CD4-positive, alpha-beta T cell (primary cell): ENCODE results near the gene NCAPG2. TPM values are rescaled to one million over a fixed set of nuclear protein-coding genes. Genes with fewer than 3 reads are reported as not detected.

ENCODE experiments used
- ATAC-seq: fragments of 200-7000 bp; cut with Tn5 transposase; one replicate; pipeline ENCODE4 v1.10.0; 2022; ENCODE audit warnings: mild to moderate bottlenecking; ENCODE audit not compliant: poor library complexity
- CTCF ChIA-PET: fragments of 350-600 bp; sonication (Branson Sonifier 250); formaldehyde crosslinking; loops from one replicate; lab custom pipeline; 2021; ENCODE audit warnings: antibody characterized with exemption, inconsistent platforms; lab: Charles Lee
- POLR2A ChIA-PET: fragments of 350-600 bp; sonication (Branson Sonifier 250); formaldehyde crosslinking; loops from one replicate; lab custom pipeline; 2021; ENCODE audit warnings: antibody characterized with exemption, inconsistent platforms; lab: Charles Lee
- DNase-seq, 14 experiments: peaks; one replicate each; pipeline ENCODE4 v3.0.0-alpha.2; 2013 to 2020; ENCODE audit warnings: mixed read lengths in 2 of 14
- H3K27ac ChIP-seq, 2 donors: one replicate each; pipeline versions ENCODE4 v1.5.1 to v1.7.0; 2013; ENCODE audit warnings: low read length in 2 of 2, low read depth in 1 of 2, mild to moderate bottlenecking in 1 of 2
- H3K27me3 ChIP-seq, 2 experiments: 1 replicate in 1 of 2; 2 replicates in 1 of 2; pipeline versions ENCODE4 v1.6.1 to v1.7.0; 2013; ENCODE audit warnings: low read length in 2 of 2, control low read depth in 1 of 2, mild to moderate bottlenecking in 1 of 2, moderate library complexity in 1 of 2; ENCODE audit not compliant: insufficient read depth in 2 of 2, control insufficient read depth in 1 of 2
- H3K36me3 ChIP-seq: one replicate; pipeline ENCODE4 v1.6.1; 2013; ENCODE audit warnings: low read length, control low read depth; ENCODE audit not compliant: insufficient read depth
- H3K4me1 ChIP-seq: one replicate; pipeline ENCODE4 v1.6.1; 2013; ENCODE audit warnings: low read length, control low read depth; ENCODE audit not compliant: insufficient read depth
- H3K4me3 ChIP-seq: one replicate; pipeline ENCODE4 v1.5.1; 2013; ENCODE audit warnings: mild to moderate bottlenecking, low read length, moderate library complexity
- H3K9me3 ChIP-seq, 2 experiments: 1 replicate in 1 of 2; 2 replicates in 1 of 2; pipeline versions ENCODE4 v1.6.1 to v1.7.0; 2013; ENCODE audit warnings: low read length in 2 of 2, mild to moderate bottlenecking in 2 of 2, control low read depth in 1 of 2, moderate library complexity in 1 of 2; ENCODE audit not compliant: control insufficient read depth in 1 of 2, insufficient read depth in 1 of 2
- H3K27ac Mint-ChIP-seq: one replicate; pipeline ENCODE4 v1.8.0; 2020; ENCODE audit warnings: mixed read lengths
- H3K27me3 Mint-ChIP-seq: one replicate; pipeline ENCODE4 v1.8.0; 2021; ENCODE audit warnings: mixed read lengths
- H3K36me3 Mint-ChIP-seq: one replicate; pipeline ENCODE4 v1.8.0; 2021; ENCODE audit warnings: low read depth, mixed read lengths
- H3K4me1 Mint-ChIP-seq: one replicate; pipeline ENCODE4 v1.8.0; 2021; ENCODE audit warnings: low read depth, mixed read lengths
- H3K4me3 Mint-ChIP-seq: one replicate; pipeline ENCODE4 v1.8.0; 2020; ENCODE audit warnings: mild to moderate bottlenecking, mixed read lengths
- H3K9me3 Mint-ChIP-seq: one replicate; pipeline ENCODE4 v1.8.0; 2020; ENCODE audit warnings: mixed read lengths
- intact Hi-C, 2 experiments: fragments of 100-400 bp; cut with DNase I in 1 of 2; cut with micrococcal nuclease in 1 of 2; formaldehyde crosslinking; loops; one replicate each; pipeline versions ENCODE4 v1.15.1 to v1.9.0; 2023 to 2025; cut with DNase I, micrococcal nuclease
- total RNA-seq, 174 experiments: library from RNA in 2 of 174; stranded (reverse) in 2 of 174; gene quantifications; one replicate each; pipeline ENCODE4 v1.2.3 and lab custom pipeline; 2021 to 2026
- TF ChIP-seq, protein P1 (sequence below): fragments of 200-600 bp; IDR thresholded peaks from one replicate; pipeline ENCODE4 v1.8.0; 2022; ENCODE audit warnings: antibody characterized with exemption, mild to moderate bottlenecking

The NCAPG2 gene
- total RNA-seq, 2 experiments from 2014 or later = 9.9 to 11.8 TPM

DNA sequence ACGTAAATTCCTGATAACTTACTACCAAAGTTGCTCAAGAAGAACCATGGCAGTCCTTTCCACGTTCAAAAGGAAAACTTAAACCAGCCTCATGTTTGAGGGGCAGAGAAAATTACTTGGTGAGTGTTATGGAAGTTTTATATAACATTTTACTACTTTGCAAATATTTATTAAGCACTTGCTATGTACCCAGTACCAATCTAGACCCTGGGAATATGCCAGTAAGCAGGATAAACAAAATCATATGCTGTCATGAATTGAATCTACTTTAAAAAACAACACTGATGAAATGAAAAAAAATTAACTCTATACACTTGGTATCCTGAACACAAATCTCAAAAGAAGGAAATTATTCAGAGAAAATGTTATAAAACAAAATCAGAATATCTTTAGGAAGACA is 46.1 kb downstream of the NCAPG2 start:
- Histone ChIP-seq H3K9me3 (no peaks in the 10 kb centered on the region), H3K4me3 (no peak overlapping the region), H3K27ac (no peak overlapping the region), H3K36me3 (peaks cover 18% of the 10 kb centered on the region), H3K27me3 (no peaks in the 10 kb centered on the region), H3K4me1 (peaks cover 21% of the 10 kb centered on the region)
- DNase-seq (no peak), ATAC-seq (no peak)
- CTCF ChIA-PET = no interaction called here
- Mint-ChIP-seq H3K27ac (no peak overlapping the region), H3K27me3 (no peaks in the 10 kb centered on the region), H3K9me3 (no peaks in the 10 kb centered on the region), H3K4me3 (no peak overlapping the region), H3K4me1 (peaks cover 19% of the 10 kb centered on the region), H3K36me3 (peaks cover 43% of the 10 kb centered on the region)
- POLR2A ChIA-PET = no interaction called here
- TF ChIP-seq, protein P1, sequence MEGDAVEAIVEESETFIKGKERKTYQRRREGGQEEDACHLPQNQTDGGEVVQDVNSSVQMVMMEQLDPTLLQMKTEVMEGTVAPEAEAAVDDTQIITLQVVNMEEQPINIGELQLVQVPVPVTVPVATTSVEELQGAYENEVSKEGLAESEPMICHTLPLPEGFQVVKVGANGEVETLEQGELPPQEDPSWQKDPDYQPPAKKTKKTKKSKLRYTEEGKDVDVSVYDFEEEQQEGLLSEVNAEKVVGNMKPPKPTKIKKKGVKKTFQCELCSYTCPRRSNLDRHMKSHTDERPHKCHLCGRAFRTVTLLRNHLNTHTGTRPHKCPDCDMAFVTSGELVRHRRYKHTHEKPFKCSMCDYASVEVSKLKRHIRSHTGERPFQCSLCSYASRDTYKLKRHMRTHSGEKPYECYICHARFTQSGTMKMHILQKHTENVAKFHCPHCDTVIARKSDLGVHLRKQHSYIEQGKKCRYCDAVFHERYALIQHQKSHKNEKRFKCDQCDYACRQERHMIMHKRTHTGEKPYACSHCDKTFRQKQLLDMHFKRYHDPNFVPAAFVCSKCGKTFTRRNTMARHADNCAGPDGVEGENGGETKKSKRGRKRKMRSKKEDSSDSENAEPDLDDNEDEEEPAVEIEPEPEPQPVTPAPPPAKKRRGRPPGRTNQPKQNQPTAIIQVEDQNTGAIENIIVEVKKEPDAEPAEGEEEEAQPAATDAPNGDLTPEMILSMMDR = no peak
- intact Hi-C loops = no loop called here

DNA sequence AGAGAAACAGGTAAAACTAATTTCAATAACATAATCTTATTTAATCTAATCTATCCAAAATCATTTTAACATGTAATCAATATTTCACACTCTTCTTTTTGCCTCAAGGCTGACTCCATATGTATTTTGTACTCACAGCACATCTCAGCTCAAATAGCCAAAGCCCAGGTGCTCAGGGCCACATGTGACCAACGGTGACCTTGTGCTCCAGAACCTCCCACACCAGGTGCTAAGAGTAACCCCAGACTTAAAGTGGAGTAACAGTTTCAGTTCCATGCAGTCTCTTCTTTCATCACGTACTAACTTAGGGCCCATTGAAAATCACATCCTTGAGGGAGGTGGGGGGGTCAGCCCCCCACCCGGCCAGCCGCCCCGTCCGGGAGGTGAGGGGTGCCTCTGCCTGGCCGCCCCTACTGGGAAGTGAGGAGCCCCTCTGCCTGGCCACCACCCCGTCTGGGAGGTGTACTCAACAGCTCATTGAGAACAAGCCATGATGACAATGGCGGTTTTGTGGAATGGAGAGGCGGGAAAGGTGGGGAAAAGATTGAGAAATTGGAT is 47.3 kb downstream of the NCAPG2 start:
- POLR2A ChIA-PET = no interaction called here
- Histone ChIP-seq H3K4me1 (peaks cover 12% of the 10 kb centered on the region), H3K4me3 (no peak overlapping the region), H3K9me3 (no peaks in the 10 kb centered on the region), H3K36me3 (peaks cover 18% of the 10 kb centered on the region), H3K27ac (no peak overlapping the region), H3K27me3 (no peaks in the 10 kb centered on the region)
- no peak overlapping the region for H3K4me3 Mint-ChIP-seq
- H3K4me1 Mint-ChIP-seq = peaks cover 8% of the 10 kb centered on the region
- peaks cover 33% of the 10 kb centered on the region for H3K36me3 Mint-ChIP-seq
- H3K9me3 Mint-ChIP-seq = no peaks in the 10 kb centered on the region
- TF ChIP-seq, protein P1 = no peak
- DNase-seq = no peak
- intact Hi-C loops = no loop called here
- no peak overlapping the region for H3K27ac Mint-ChIP-seq
- no peak for ATAC-seq
- no peaks in the 10 kb centered on the region for H3K27me3 Mint-ChIP-seq
- CTCF ChIA-PET = no interaction called here

DNA sequence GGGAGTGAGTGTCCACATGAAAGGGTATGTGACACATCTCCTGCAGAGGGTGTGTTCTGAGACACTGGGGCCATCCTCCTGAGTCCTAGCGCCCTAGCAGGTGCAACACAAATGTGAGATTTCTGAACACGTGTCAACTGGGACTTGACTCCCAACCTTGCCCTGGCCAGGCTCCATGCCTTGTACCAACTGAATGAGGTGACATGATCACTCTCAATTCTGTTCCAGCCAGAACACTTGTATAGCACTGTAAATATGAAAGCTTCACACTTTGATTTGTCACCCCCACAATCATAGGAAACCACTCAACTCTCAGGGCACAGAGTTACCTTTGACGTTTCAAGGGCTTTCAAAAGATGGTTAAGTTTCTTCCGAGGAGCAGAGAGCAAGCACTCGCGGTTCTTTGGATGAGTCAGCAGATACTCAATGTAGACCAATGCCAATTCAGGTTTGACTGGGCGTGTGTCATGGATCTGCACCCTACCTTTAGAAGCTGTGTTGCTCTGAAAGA is 48.6 kb downstream of the NCAPG2 start:
- Mint-ChIP-seq H3K36me3 (peaks cover 45% of the 10 kb centered on the region), H3K27me3 (no peaks in the 10 kb centered on the region), H3K4me1 (peaks cover 8% of the 10 kb centered on the region), H3K9me3 (no peaks in the 10 kb centered on the region), H3K27ac (no peak overlapping the region), H3K4me3 (no peak overlapping the region)
- peak in 3 of 14 experiments; percentile 19 to 51 (median 38) for DNase-seq
- no peaks in the 10 kb centered on the region for H3K27me3 ChIP-seq
- peaks cover 26% of the 10 kb centered on the region for H3K36me3 ChIP-seq
- no peak overlapping the region for H3K27ac ChIP-seq
- H3K4me1 ChIP-seq = peaks cover 12% of the 10 kb centered on the region
- TF ChIP-seq, protein P1 = no peak
- ATAC-seq = peak; percentile 67
- H3K4me3 ChIP-seq = no peak overlapping the region
- H3K9me3 ChIP-seq = no peaks in the 10 kb centered on the region
- intact Hi-C loops = no loop called here
- ChIA-PET POLR2A (no interaction called here), CTCF (no interaction called here)
